Measurements from ENCODE around the gene POLA1.

Gene POLA1

DNA sequence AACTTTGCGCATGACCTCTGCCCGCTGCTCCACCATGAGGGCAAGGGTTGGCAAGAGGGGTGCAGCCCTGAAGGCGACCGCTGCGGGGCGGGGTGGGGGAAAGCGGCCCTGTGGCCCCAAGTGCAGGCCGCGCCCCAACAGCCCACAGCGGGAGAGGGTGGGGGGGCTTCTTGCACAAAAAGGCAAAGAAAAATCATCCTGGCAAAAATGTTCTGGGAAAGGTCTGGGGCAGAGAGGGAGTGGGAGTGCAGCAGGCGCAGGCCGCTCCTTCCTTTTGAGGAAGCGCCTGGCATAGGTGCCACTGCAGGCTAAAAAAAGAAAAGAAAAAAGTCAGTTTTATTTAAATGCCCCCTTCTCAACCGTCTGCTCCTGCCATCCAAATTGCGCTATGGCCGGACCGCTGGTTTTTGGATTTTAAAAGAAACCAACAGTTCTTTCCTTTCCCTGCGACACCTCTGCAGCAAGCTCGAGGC lies 320.7 kb downstream of the POLA1 start:
- CTCF ChIA-PET = no interaction called here

DNA sequence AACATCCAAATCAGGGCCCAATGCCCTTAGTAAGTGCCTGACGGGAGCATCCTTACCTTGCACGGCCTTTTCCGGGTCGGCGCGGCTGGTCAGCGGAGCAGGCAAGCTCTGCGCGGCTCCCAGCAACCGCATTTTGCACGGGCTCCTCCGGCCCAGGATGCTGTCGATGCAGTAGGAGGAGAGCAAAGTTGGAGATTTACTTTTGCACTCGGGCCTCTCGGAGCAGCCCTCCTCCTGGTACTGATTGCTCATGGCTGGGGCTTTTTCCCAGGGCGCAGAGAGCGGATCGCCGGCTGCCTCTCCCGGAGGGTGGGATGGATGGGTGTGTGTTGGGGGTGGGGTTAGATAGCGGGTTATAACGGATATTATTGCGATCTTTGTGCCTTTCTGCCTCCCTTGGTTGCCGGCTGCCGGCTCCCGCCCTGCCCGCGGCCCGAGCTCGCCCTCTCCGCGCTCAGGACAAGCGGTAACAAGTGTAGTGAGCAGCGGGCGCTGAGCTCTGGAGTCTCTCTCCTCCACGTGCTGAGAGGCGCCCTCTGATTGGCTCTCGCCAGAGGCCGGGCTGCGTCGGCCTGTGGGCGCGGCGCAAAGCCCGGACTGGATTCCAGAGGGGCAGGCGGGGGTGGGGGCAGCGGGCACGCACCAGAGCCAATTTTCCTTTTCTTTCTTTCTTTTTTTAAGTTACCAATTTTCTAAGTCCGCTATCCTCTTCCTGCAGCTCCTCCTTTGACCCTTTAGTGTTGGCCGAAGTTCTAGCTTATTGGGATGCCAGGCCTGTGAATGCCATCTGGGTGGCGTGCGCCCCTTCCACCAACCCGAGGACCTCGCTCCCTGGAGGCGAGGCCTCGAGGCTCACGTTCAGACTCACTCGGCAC lies 322.0 kb downstream of the POLA1 start, which contains the start of gene ARX:
Gene ARX, minus strand, starts transcription at position 480 of the 875 bp plus-strand sequence. Its CDS starts 228 bp downstream, at position 252.
- POLR2A ChIA-PET = no interaction called here
- Histone ChIP-seq H3K4me1 (ENCODE audit: control insufficient read depth, insufficient read depth, low read length) (peaks cover 16% of the 10 kb centered on the region), H3K9me3 (ENCODE audit: control insufficient read depth, insufficient read depth, low read depth, low read length) (no peaks in the 10 kb centered on the region)

More for the DNA sequence above, 320.7 kb downstream of the POLA1 start:
- no peaks in the 10 kb centered on the region for H3K36me3 ChIP-seq (ENCODE audit: control insufficient read depth in 2 of 2, insufficient read depth in 1 of 2, low read length in 2 of 2)
- TF ChIP-seq ZNF624 (tag by site-specific recombination; IDR thresholded peaks at IDR 0.05) = no peak
- TF ChIP-seq ZNF610 (tag by site-specific recombination; IDR thresholded peaks at IDR 0.05; ENCODE audit: borderline replicate concordance) = no peak
- no peak for TF ChIP-seq ZNF514 (tag by site-specific recombination; IDR thresholded peaks at IDR 0.05)
- TF ChIP-seq ZNF768 (tag by site-specific recombination; IDR thresholded peaks at IDR 0.05) = no peak
- no peak for TF ChIP-seq ZNF776 (tag by site-specific recombination; IDR thresholded peaks at IDR 0.05; ENCODE audit: borderline replicate concordance)
- no peak for TF ChIP-seq ZNF626 (tag by site-specific recombination; IDR thresholded peaks at IDR 0.05)
- no peak for TF ChIP-seq ZBTB1 (tag by site-specific recombination; IDR thresholded peaks at IDR 0.05)
- no peak for TF ChIP-seq ZBTB48 (tag by site-specific recombination; IDR thresholded peaks at IDR 0.05)
- TF ChIP-seq ZNF433 (tag by site-specific recombination; IDR thresholded peaks at IDR 0.05; ENCODE audit: low read depth) = no peak
- no peak for TF ChIP-seq ZNF292 (tag by site-specific recombination; IDR thresholded peaks at IDR 0.05; ENCODE audit: borderline replicate concordance, low read depth)
- TF ChIP-seq, protein P1, sequence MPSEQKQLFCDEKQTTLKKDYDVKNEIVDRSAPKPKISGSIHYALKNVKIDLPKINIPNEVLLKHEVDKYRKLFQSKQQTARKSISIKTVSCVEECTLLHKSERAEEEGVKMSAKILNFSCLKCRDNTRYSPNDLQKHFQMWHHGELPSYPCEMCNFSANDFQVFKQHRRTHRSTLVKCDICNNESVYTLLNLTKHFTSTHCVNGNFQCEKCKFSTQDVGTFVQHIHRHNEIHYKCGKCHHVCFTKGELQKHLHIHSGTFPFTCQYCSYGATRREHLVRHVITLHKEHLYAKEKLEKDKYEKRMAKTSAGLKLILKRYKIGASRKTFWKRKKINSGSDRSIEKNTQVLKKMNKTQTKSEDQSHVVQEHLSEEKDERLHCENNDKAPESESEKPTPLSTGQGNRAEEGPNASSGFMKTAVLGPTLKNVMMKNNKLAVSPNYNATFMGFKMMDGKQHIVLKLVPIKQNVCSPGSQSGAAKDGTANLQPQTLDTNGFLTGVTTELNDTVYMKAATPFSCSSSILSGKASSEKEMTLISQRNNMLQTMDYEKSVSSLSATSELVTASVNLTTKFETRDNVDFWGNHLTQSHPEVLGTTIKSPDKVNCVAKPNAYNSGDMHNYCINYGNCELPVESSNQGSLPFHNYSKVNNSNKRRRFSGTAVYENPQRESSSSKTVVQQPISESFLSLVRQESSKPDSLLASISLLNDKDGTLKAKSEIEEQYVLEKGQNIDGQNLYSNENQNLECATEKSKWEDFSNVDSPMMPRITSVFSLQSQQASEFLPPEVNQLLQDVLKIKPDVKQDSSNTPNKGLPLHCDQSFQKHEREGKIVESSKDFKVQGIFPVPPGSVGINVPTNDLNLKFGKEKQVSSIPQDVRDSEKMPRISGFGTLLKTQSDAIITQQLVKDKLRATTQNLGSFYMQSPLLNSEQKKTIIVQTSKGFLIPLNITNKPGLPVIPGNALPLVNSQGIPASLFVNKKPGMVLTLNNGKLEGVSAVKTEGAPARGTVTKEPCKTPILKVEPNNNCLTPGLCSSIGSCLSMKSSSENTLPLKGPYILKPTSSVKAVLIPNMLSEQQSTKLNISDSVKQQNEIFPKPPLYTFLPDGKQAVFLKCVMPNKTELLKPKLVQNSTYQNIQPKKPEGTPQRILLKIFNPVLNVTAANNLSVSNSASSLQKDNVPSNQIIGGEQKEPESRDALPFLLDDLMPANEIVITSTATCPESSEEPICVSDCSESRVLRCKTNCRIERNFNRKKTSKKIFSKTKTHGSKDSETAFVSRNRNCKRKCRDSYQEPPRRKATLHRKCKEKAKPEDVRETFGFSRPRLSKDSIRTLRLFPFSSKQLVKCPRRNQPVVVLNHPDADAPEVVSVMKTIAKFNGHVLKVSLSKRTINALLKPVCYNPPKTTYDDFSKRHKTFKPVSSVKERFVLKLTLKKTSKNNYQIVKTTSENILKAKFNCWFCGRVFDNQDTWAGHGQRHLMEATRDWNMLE (tag by site-specific recombination; conservative IDR thresholded peaks at IDR 0.05; ENCODE audit: low read depth) = no peak
- no peak for TF ChIP-seq HOXA7 (CRISPR knock-in tag; IDR thresholded peaks at IDR 0.05; ENCODE audit: borderline replicate concordance)
- TF ChIP-seq YY1 (tag by site-specific recombination; IDR thresholded peaks at IDR 0.05) = no peak
- TF ChIP-seq, protein P2, sequence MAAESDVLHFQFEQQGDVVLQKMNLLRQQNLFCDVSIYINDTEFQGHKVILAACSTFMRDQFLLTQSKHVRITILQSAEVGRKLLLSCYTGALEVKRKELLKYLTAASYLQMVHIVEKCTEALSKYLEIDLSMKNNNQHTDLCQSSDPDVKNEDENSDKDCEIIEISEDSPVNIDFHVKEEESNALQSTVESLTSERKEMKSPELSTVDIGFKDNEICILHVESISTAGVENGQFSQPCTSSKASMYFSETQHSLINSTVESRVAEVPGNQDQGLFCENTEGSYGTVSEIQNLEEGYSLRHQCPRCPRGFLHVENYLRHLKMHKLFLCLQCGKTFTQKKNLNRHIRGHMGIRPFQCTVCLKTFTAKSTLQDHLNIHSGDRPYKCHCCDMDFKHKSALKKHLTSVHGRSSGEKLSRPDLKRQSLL (tag by site-specific recombination; IDR thresholded peaks at IDR 0.05) = no peak
- TF ChIP-seq ZNF544 (tag by site-specific recombination; IDR thresholded peaks at IDR 0.05) = no peak
- TF ChIP-seq ZFP41 (tag by site-specific recombination; IDR thresholded peaks at IDR 0.05; ENCODE audit: borderline replicate concordance) = no peak
- TF ChIP-seq ZNF529 (tag by site-specific recombination; IDR thresholded peaks at IDR 0.05; ENCODE audit: insufficient replicate concordance) = no peak
- no peak for TF ChIP-seq ZFP3 (tag by site-specific recombination; IDR thresholded peaks at IDR 0.05; ENCODE audit: low read depth)
- no peak overlapping the region for H3K4me3 ChIP-seq (ENCODE audit: low read depth, low read length)
- H3K27ac ChIP-seq (ENCODE audit: extremely low read depth, low read depth, low read length) = no peak overlapping the region
- H3K9me3 ChIP-seq (ENCODE audit: control insufficient read depth, insufficient read depth, low read depth, low read length) = no peaks in the 10 kb centered on the region
- POLR2A ChIA-PET = no interaction called here
- H3K4me1 ChIP-seq (ENCODE audit: control insufficient read depth, insufficient read depth, low read length) = peaks cover 15% of the 10 kb centered on the region

More for the DNA sequence above, 322.0 kb downstream of the POLA1 start, which contains the start of gene ARX:
- CTCF ChIA-PET = no interaction called here
- Histone ChIP-seq H3K4me3 (ENCODE audit: low read depth, low read length) (no peak within 1 kb of the TSS), H3K36me3 (ENCODE audit: control insufficient read depth in 2 of 2, insufficient read depth in 1 of 2, low read length in 2 of 2) (no peaks in the 10 kb centered on the region), H3K27ac (ENCODE audit: extremely low read depth, low read depth, low read length) (no peak within 1 kb of the TSS)
- TF ChIP-seq ZNF707 (tag by site-specific recombination; IDR thresholded peaks at IDR 0.05) (peak; percentile 66; the same call in 1 of the 2 replicates), ZNF555 (tag by site-specific recombination; conservative IDR thresholded peaks at IDR 0.05) (no peak)
